Inferior parietal cortex (tissue), 1 donor: ENCODE measurements around the gene CYSTM1.

Experiments used
- DNase-seq: peaks from one replicate; pipeline ENCODE4 v3.0.0-alpha.2; 2016; ENCODE audit errors: extremely low spot score

Gene CYSTM1

GRCh38 chr5:140174465-140175366 is at the start of gene CYSTM1:
Gene CYSTM1, plus strand, starts transcription at chr5:140175188. Its CDS starts 19,278 bp downstream, at chr5:140194466.
- DNase-seq = peak; percentile 93

- no peak for DNase-seq
Observed at GRCh38 chr5:140125637-140126036, 49.4 kb upstream of the CYSTM1 start, which contains the start of gene IGIP. Gene IGIP, plus strand, starts transcription at chr5:140125937. Its CDS starts 2,540 bp downstream, at chr5:140128477.

DNA sequence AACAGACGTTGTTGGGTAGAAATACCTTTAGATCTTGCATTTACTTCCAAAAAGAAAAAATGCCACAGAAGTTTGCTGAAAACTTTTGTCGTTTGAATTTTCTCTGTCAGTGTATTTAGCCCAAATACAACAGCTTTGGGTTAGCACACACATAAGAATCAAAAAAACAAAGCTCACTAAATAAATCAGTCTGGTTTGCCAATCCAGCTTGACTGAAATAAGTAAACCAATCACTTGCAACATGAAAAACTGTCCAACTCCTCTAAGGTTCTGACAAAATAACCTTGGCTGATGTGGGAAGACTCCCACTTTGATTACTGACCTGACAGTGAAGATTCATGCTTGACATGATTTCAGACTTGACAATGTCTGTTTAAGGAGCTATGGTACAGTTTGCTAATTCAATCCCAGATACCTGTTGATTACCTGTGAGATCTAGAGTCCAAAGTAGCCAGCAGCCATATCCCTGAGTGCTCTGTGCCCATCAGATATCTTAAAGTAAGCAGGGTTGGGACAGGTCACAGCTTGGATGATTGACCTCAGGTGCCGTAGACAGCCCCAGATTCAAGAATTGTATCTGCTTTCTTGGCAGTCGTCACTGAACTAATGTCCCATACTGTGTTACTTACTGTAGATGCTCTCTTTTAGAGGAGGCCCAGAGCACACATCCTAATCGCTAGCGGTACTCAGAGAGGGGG is 48.5 kb upstream of the CYSTM1 start:
- no peak for DNase-seq

- DNase-seq = no peak
Observed at GRCh38 chr5:140128376-140128775, 46.6 kb upstream of the CYSTM1 start.

GRCh38 chr5:140130949-140131733 is 43.8 kb upstream of the CYSTM1 start:
- DNase-seq = no peak

- DNase-seq = no peak
Observed at GRCh38 chr5:140131967-140132409, 43.0 kb upstream of the CYSTM1 start.

GRCh38 chr5:140133514-140134167 is 41.3 kb upstream of the CYSTM1 start:
- DNase-seq = no peak

DNA sequence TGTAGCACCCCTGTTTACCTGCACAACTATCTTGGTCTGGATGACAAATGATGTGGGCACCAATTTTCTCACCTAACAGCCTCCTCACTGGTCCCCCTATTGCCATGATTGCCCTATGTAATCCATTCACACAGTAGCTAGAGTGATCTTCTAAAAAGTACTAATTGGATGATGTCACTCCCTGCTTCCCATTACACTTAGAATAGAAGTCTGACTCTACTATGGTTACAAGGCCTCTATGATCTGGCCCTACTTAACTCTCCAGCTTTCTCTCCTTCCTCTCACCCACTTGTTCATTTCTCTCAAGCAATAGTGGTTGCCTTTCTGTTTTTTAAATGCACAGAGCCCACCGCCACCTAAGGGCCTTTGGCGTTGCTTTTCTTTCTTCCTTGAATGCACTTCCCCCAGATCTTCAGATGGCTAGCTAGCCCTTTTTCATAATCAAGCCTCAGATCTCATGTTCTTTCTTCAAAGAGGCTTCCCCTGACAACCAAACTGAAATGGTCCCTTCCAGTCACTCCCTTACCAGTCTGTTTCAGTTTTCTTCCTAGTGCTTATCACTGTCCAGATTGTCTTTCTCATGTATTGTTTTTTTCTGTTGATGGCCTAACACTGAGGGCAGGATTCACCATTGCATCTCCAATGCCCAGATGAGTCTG is 40.6 kb upstream of the CYSTM1 start:
- no peak for DNase-seq

- no peak for DNase-seq
Observed at GRCh38 chr5:140135127-140135526, 39.9 kb upstream of the CYSTM1 start.

- DNase-seq = no peak
Observed at GRCh38 chr5:140136624-140137023, 38.4 kb upstream of the CYSTM1 start.

DNA sequence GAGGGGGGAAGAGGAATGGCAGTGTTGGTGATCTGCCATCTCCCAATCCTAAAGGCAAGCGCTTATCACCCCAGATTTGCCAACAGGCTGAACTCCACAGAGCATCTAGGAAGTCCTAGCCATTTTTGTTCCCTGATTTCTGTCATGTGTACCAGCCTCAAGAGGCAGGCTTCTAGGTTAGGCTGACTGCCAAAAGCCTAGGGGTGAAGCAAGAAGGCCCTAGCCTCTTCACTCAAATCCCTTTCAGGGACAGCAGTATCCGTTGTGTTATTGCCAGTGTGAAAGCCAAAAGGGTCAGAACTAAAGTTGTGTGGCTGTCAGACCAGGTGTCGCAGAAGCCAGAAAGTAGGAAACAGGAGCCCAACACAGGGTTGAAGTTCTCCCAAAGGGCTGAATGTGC is 34.6 kb upstream of the CYSTM1 start:
- DNase-seq = no peak

GRCh38 chr5:140141241-140141640 is 33.7 kb upstream of the CYSTM1 start:
- DNase-seq = no peak

DNA sequence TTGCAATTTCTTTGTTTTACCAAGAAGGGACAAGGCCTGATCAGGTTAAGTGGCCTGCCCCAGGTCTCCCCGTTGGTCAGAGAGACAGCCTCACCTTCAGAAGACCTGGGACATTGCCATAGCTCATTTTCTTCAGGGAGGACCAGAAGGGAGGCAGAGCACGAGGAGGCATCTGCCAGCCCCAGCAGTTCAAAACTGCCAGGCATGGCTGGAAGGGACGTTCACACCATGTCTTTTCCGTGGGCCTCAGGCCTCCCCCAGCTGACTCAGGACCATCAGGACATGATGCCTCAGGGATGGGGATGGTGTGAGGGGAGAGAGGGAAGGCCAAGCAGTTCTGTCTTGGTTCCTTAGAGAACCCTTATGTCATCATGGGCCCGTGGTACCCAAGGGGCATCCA is 32.7 kb upstream of the CYSTM1 start:
- no peak for DNase-seq

DNA sequence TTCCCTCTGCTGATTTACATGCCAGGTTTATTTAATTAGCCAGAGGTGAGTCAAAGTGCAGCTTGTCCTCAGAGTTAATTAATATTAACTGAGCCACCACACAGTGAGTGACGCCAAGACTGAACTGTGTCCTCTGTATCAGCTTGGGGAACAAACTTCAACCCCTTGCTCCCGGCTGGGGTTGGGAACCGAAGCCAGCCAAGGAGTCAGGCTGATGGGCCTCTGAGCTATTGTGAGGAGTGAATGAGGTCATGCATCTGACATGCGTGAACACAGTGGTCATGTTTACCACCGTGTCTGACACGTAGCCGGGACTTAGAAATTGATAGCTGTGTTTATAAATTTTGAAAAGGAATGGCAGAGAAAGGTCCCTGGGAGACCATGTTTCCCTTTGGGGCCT is 32.1 kb upstream of the CYSTM1 start:
- DNase-seq = no peak

- no peak for DNase-seq
Observed at GRCh38 chr5:140143521-140144258, 31.3 kb upstream of the CYSTM1 start.

DNA sequence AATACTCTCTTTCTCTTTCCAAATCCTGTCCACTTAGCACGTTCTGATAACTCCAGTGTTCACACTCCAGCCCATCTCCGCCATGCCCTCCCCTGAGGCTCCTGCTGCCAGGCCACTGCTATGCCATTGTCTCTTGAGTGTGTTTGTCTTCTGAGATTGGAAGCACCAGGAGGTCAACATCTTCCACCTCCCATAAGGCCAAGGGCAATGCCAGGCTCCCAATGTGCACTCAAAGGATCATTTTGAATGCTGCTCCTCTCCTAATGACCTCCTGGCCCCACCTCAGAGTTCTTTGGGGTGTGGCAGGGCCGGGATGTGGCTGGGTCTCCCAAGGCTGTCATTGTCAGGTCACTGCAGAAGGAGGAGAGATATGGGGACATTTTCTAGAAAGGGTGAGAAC is 29.7 kb upstream of the CYSTM1 start:
- DNase-seq = no peak

DNA sequence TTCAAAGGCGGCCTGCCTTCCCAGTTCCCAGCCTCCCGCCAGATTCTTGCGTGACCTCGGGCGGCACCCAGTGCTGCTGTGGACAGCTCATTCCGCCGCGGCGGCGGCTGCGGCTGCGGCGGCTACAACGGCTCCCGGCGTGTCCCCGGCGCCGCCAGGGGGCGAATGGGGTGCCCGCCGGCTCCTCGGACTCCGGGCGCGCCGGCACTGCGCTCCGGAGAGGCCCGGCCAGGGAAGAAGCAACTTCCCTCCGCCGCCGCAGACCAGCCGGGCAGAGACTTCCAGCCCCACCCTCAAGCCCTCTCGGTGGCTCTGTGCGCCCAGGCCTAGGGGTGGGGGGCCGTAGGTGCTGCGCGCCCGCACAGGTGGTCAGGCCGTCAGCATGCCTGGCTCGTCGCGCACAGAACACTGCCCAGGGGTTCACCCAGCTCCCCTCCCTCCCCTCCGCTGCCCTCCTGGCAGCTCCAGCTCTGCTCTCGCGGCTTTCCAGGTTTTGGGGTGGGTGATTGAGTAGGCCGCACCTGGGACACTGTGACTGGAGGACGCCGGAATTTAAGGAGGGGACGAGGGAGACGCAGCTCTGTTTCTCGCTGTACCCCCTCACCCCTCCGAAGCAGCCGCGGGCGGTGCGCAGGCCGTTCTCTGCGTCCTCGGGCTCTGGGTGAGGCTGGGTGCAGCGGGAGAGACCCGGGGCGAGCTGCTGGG is 29.0 kb upstream of the CYSTM1 start:
- peak; percentile 53 for DNase-seq

GRCh38 chr5:140146523-140146842 is 28.5 kb upstream of the CYSTM1 start:
- DNase-seq = no peak

- DNase-seq = no peak
Observed at GRCh38 chr5:140147460-140147859, 27.5 kb upstream of the CYSTM1 start.

GRCh38 chr5:140148508-140148907 is 26.5 kb upstream of the CYSTM1 start:
- DNase-seq = no peak
